Hepatocyte (in vitro differentiated cells): Measurements from ENCODE around the gene LIME1. TPM values are rescaled to one million over a fixed set of nuclear protein-coding genes. Genes with fewer than 3 reads are reported as not detected.

Experiments used
- DNase-seq: peaks from one replicate; pipeline ENCODE4 v3.0.0-alpha.2; 2016; ENCODE audit warnings: low spot score
- H2AFZ ChIP-seq: fragments of 200-600 bp; sonication (generic); 2 replicates; pipeline ENCODE4 v1.6.0; 2016; ENCODE audit warnings: antibody characterized with exemption, mild to moderate bottlenecking
- H3K27ac ChIP-seq: fragments of 200-600 bp; sonication (generic); 2 replicates; pipeline ENCODE4 v1.5.1; 2016; ENCODE audit warnings: mild to moderate bottlenecking
- H3K27me3 ChIP-seq: fragments of 200-600 bp; sonication (generic); 2 replicates; pipeline ENCODE4 v1.6.1; 2016
- H3K36me3 ChIP-seq: fragments of 200-600 bp; sonication (generic); replicated peaks from 2 replicates; pipeline ENCODE4 v1.5.1; 2016; ENCODE audit warnings: low read depth; ENCODE audit not compliant: insufficient read depth
- H3K4me1 ChIP-seq: fragments of 200-600 bp; sonication (generic); 2 replicates; pipeline ENCODE4 v1.5.1; 2016; ENCODE audit warnings: mild to moderate bottlenecking, moderate library complexity; ENCODE audit not compliant: insufficient read depth
- H3K4me2 ChIP-seq: fragments of 200-600 bp; sonication (generic); 2 replicates; pipeline ENCODE4 v1.6.0; 2016
- H3K4me3 ChIP-seq: fragments of 200-600 bp; sonication (generic); 2 replicates; pipeline ENCODE4 v1.5.1; 2016; ENCODE audit warnings: mild to moderate bottlenecking
- H3K79me2 ChIP-seq: fragments of 200-600 bp; sonication (generic); 2 replicates; pipeline ENCODE4 v1.6.0; 2017; ENCODE audit warnings: mild to moderate bottlenecking
- H3K9me2 ChIP-seq: fragments of 200-600 bp; sonication (generic); replicated peaks from 2 replicates; pipeline ENCODE4 v1.6.0; 2017; ENCODE audit warnings: mild to moderate bottlenecking; ENCODE audit not compliant: insufficient read depth
- H3K9me3 ChIP-seq: fragments of 200-600 bp; sonication (generic); 2 replicates; pipeline ENCODE4 v1.5.1; 2016; ENCODE audit warnings: low read depth, mild to moderate bottlenecking
- H4K20me1 ChIP-seq: fragments of 200-600 bp; sonication (generic); 2 replicates; pipeline ENCODE4 v1.6.0; 2016; ENCODE audit warnings: mild to moderate bottlenecking; ENCODE audit not compliant: insufficient read depth, poor library complexity, severe bottlenecking
- CTCF ChIP-seq: fragments of 200-600 bp; sonication (generic); IDR thresholded peaks from 2 replicates; pipeline ENCODE4 v1.5.1; 2016; ENCODE audit warnings: antibody characterized with exemption, mild to moderate bottlenecking; ENCODE audit not compliant: poor library complexity
- EZH2 ChIP-seq: fragments of 200-600 bp; sonication (generic); IDR thresholded peaks from 2 replicates; pipeline ENCODE4 v1.6.1; 2016; ENCODE audit warnings: antibody characterized with exemption, mild to moderate bottlenecking, borderline replicate concordance
- EZH2phosphoT487 ChIP-seq: fragments of 200-600 bp; sonication (generic); IDR thresholded peaks from one replicate; pipeline ENCODE4 v1.6.1; 2018; ENCODE audit warnings: antibody characterized with exemption, mild to moderate bottlenecking, low read depth, moderate library complexity; ENCODE audit not compliant: unreplicated experiment, severe bottlenecking
- WGBS: methylation state at CpG from one replicate; pipeline ENCODE4 v1.1.6; 2016; ENCODE audit warnings: low lambda C conversion rate; ENCODE audit errors: missing lambda C conversion rate; 5-methylcytosine and 5-hydroxymethylcytosine counted together
- polyA plus RNA-seq: library from polyadenylated mRNA; unstranded; fragments of >200 nt; fragmentation: Nextera tagmentation; extraction: Ambion mirVana; gene quantifications from 2 replicates; pipeline ENCODE4 v1.2.1, GENCODE V29; 2016
- total RNA-seq: library from RNA; depleted of rRNA; stranded (reverse); fragments of >200 nt; gene quantifications from 2 replicates; pipeline ENCODE4 v1.2.3, GENCODE V29; 2014

The LIME1 gene
- total RNA-seq (6.6 and 11.7 TPM in 2 replicates), polyA plus RNA-seq (20.2 and 20.7 TPM in 2 replicates)

DNA sequence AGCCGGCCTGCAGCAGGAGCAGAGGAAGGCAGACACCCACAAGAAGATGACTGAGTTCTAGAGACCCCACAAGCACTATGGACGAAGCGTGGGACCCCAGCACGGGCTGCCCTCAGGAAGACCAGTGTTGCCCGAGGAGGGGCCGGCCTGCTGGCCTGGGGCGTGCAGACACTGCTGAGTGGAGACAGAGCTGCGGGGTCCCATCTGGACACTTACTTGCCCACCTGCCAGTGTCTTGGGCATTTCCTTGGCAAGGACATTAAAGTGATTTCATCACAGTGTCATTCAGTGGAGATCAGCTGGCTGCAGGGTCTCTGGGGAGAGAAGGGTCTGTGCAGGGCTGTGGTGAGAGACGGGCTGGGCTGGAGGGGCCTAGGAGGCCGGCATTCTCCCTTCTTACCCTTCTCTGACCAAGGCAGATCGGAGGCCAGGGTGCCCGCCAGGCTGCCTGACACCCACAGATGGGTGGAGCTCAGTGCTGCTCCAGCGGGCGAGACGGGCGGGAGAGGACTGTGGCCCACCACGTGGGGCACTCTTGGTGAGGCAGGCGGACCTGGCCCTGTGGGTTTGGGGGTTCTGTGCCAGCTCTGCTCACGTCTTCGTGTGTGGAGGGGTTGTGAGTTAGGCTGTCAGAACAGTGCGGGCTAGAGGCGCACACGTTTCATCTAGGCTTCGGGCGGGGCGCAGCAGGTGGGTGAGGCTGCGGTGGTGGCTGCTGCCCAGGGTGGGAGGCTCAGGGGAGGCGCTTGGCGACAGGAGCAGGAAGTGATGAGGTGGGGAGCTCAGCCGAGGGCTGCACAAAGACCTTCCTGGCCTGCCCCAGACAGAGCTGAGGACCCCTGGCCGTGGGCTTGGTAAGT is at the start of gene LIME1:
Gene LIME1 (plus strand): TSS at position 806 of the 860 bp plus-strand sequence. CDS start 886 bp downstream, outside the sequence.
- H3K79me2 ChIP-seq: no peaks in the 10 kb centered on the region
- no peak within 1 kb of the TSS for H3K4me3 ChIP-seq
- H3K27ac ChIP-seq: no peak within 1 kb of the TSS
- peak within 1 kb of the TSS; percentile 99 for H3K4me2 ChIP-seq
- 92% methylated on average over 31 of the region's 31 CpGs for WGBS
- H4K20me1 ChIP-seq: no peaks in the 10 kb centered on the region
- peak; percentile 14 for DNase-seq
- no peaks in the 10 kb centered on the region for H3K9me2 ChIP-seq
- peaks cover 22% of the 10 kb centered on the region for H3K4me1 ChIP-seq
- no peaks in the 10 kb centered on the region for H3K27me3 ChIP-seq
- H3K9me3 ChIP-seq: no peaks in the 10 kb centered on the region
- H2AFZ ChIP-seq: no peak within 1 kb of the TSS
- no peak for TF ChIP-seq CTCF
- TF ChIP-seq EZH2phosphoT487: no peak
- TF ChIP-seq EZH2: no peak
- no peaks in the 10 kb centered on the region for H3K36me3 ChIP-seq

DNA sequence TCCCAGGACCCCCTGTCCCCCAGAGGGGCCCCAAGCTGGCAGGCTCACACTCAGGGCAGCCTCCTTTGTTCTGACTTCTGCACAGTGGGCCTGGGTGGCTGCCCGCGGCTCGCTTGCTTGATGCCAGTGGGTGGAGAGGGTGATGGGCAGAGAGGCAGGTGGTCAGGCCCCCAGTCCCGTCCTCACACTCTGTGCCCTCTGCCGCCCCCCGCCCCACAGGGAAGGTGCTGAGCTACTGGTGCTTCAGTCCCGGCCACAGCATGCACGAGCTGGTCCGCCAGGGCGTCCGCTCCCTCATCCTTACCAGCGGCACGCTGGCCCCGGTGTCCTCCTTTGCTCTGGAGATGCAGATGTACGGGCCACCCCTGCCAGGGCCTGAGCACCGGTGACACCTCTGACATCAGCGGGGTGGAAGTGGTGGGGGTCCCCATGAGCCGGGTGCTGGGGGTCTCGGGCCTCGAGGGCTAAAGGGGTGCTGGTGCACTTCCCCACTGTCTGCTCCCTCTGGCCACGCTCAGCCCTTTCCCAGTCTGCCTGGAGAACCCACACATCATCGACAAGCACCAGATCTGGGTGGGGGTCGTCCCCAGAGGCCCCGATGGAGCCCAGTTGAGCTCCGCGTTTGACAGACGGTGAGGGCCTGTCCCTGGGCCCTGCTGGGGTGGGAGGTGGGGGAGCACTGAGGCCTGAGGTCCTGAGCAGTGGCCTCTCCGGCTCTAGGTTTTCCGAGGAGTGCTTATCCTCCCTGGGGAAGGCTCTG is 48.9 kb upstream of the LIME1 start:
- H3K27me3 ChIP-seq: no peaks in the 10 kb centered on the region
- H3K9me2 ChIP-seq: no peaks in the 10 kb centered on the region
- H3K9me3 ChIP-seq: no peaks in the 10 kb centered on the region
- TF ChIP-seq EZH2phosphoT487 (no peak), EZH2 (no peak), CTCF (no peak)
- peaks cover 3% of the 10 kb centered on the region for H3K4me1 ChIP-seq
- H3K4me3 ChIP-seq: no peak overlapping the region
- H2AFZ ChIP-seq: no peak overlapping the region
- no peak for DNase-seq
- H3K36me3 ChIP-seq: no peaks in the 10 kb centered on the region
- 93% methylated on average over 23 of the region's 29 CpGs for WGBS
- no peak overlapping the region for H3K27ac ChIP-seq
- no peak overlapping the region for H3K4me2 ChIP-seq
- H3K79me2 ChIP-seq: no peaks in the 10 kb centered on the region
- H4K20me1 ChIP-seq: no peaks in the 10 kb centered on the region

DNA sequence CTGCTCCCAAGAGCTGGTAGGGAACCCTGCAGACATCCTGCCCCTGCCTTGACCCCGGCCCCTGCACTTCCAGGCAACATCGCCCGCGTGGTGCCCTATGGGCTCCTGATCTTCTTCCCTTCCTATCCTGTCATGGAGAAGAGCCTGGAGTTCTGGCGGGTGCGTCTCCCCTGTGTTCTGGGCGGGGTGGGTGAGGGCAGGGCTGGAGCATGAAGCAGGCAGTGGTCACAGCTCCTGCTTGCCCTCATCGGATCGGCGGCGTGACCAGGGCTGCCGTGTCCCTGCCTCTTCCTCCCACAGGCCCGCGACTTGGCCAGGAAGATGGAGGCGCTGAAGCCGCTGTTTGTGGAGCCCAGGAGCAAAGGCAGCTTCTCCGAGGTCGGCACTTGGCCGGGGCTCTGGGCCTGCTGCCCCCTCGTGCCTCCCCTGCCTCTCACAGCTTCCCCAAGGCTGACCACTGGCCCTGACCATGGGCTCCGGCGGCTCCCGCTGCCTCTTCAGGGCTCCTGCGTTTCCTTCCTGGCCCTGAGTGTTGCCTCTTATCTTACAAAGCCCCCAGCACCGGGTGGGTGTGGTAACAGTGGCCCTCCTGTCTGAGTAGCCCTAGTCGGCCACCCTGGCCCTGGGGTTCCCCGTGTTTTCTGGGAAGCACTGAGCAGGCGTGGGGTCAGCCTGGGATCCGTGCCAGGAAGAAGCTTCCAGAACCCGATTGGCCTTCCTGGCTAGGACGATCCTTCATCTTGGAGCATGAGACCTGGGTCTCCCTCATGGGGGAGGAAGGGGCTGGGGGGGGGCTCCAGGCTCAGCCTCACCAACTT is 48.0 kb upstream of the LIME1 start:
- Histone ChIP-seq H3K27ac (no peak overlapping the region), H3K9me2 (no peaks in the 10 kb centered on the region), H3K4me2 (no peak overlapping the region), H3K36me3 (no peaks in the 10 kb centered on the region), H3K9me3 (no peaks in the 10 kb centered on the region), H3K4me3 (no peak overlapping the region), H2AFZ (no peak overlapping the region), H3K79me2 (no peaks in the 10 kb centered on the region), H4K20me1 (no peaks in the 10 kb centered on the region), H3K4me1 (no peaks in the 10 kb centered on the region), H3K27me3 (no peaks in the 10 kb centered on the region)
- DNase-seq: no peak
- 93% methylated on average over 31 of the region's 31 CpGs for WGBS
- TF ChIP-seq EZH2 (no peak), EZH2phosphoT487 (no peak), CTCF (no peak)
